HepG2 (cell line): ENCODE measurements around the gene BCAS3. TPM values are rescaled to one million over a fixed set of nuclear protein-coding genes. Genes with fewer than 3 reads are reported as not detected.
A peak's percentile ranks its signal among the peaks of the same experiment; 100 is the strongest.

Source experiments
- HOXD1 ChIP-seq: sonication (generic); formaldehyde crosslinking; IDR thresholded peaks from 2 replicates; pipeline ENCODE4 v1.5.0; 2020; ENCODE audit warnings: missing genetic modification reagents
- KIAA2018 ChIP-seq: sonication (generic); formaldehyde crosslinking; IDR thresholded peaks from 2 replicates; pipeline ENCODE4 v1.5.0; 2020; ENCODE audit warnings: mild to moderate bottlenecking, missing genetic modification reagents, borderline replicate concordance
- NCOR1 ChIP-seq: fragments of 200-600 bp; sonication (generic); IDR thresholded peaks from 2 replicates; pipeline ENCODE4 v1.7.0; 2017; ENCODE audit warnings: antibody characterized with exemption, low read length, borderline replicate concordance
- RBFOX2 ChIP-seq: fragments of 200-400 bp; formaldehyde crosslinking; IDR thresholded peaks from 2 replicates; pipeline ENCODE4 v1.6.1; 2017; ENCODE audit warnings: low read depth, mild to moderate bottlenecking, low read length
- ZBTB42 ChIP-seq: sonication (generic); formaldehyde crosslinking; IDR thresholded peaks from 2 replicates; pipeline ENCODE4 v1.5.0; 2020; ENCODE audit warnings: mild to moderate bottlenecking, missing genetic modification reagents
- ZNF34 ChIP-seq: sonication (generic); formaldehyde crosslinking; IDR thresholded peaks from 2 replicates; pipeline ENCODE4 v1.4.0; 2020; ENCODE audit warnings: mild to moderate bottlenecking, missing genetic modification reagents, borderline replicate concordance
- ZNF652 ChIP-seq: IDR thresholded peaks from 2 replicates; pipeline ENCODE4 v1.6.1; 2016; ENCODE audit warnings: low read depth, borderline replicate concordance
- ZNF703 ChIP-seq: sonication (generic); formaldehyde crosslinking; IDR thresholded peaks from 2 replicates; pipeline ENCODE4 v1.5.1; 2020; ENCODE audit warnings: missing genetic modification reagents, mild to moderate bottlenecking, moderate library complexity, borderline replicate concordance
- polyA plus RNA-seq, 8 experiments: library from polyadenylated mRNA; depleted of rRNA in 3 of 8; stranded (reverse) in 7 of 8; unstranded in 1 of 8; fragments of >200 nt; fragmentation: Illumina TruSeq in 4 of 8; extraction: Trizol in 4 of 8; gene quantifications; 2 replicates each; pipeline versions ENCODE4 v1.2.1 to v1.2.3, GENCODE V29; 2011 to 2016; ENCODE audit warnings: low read depth in 4 of 8, missing spikeins in 1 of 8, mixed read lengths in 1 of 8; ENCODE audit not compliant: insufficient read depth in 1 of 8
- total RNA-seq, 5 experiments: library from RNA; depleted of rRNA; stranded (reverse); fragments of >200 nt; fragmentation: Illumina TruSeq; extraction: Trizol; gene quantifications; 2 replicates each; pipeline ENCODE4 v1.2.3, GENCODE V29; 2016; ENCODE audit warnings: low read depth in 1 of 5
- TF ChIP-seq, protein P1 (sequence below): IDR thresholded peaks from 2 replicates; pipeline ENCODE4 v1.6.1; 2016; ENCODE audit warnings: missing biosample characterization, missing genetic modification reagents, low read depth
- TF ChIP-seq, protein P2 (sequence below): sonication (generic); formaldehyde crosslinking; IDR thresholded peaks from 2 replicates; pipeline ENCODE4 v1.4.0; 2020; ENCODE audit warnings: missing genetic modification reagents

Gene BCAS3
- total and polyA plus RNA-seq, 2 of the 13 experiments (the other 11 are each of a cell fraction or from before 2014, with no cell fraction given): 10.7 to 11.2 TPM

DNA sequence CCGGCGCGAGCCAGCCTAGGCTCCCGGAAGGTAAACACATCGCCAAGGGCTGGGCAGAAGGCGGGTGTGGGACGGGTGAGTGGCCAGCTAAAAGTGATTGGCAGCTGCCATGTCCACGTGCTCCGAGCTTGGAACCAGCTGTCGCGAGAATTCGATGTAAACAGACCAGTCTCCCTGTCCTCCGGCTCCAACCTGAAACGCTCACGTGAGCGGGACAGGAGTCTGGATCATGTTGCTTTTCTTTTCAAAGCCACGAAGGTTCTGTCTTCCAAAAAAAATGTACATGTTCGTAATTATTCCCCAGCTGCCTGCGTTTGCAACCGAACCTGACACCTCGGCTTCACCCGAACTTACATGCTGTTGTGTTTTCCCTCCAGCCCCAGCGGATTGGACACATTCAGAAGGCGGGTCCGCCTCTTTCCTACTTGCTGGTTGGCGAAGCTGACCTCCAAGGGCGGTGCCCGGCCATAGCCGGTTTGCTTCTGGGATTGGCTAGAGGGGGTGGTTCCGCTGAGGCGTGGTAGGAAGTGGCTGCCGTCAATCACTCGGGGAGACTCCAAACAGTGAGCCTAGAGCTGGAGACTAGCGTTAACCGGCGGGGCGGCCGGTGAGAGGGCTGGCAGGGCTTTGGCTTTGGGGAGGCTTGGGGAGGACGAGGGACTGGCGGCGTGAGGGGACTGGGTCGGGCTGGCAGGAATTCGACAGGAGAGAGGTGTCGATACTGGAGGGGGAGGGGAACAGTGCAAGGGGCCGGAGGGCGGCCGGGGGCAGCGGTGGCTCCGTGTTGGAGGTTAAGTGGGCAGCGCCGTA lies at the start of gene BCAS3 (continued):
- TF ChIP-seq KIAA2018: peak; percentile 79; the same call in 1 of the 2 replicates
- no peak for TF ChIP-seq ZBTB42
- peak; percentile 68 for TF ChIP-seq RBFOX2
- no peak for TF ChIP-seq ZNF652 (CRISPR knock-in tag)
- TF ChIP-seq HOXD1 (CRISPR knock-in tag): peak; percentile 74; the same call in 1 of the 2 replicates
- TF ChIP-seq ZNF34 (CRISPR knock-in tag): peak; percentile 84; the same call in 1 of the 2 replicates
- TF ChIP-seq NCOR1: peak; percentile 76; the same call in 1 of the 2 replicates
- TF ChIP-seq, protein P1, sequence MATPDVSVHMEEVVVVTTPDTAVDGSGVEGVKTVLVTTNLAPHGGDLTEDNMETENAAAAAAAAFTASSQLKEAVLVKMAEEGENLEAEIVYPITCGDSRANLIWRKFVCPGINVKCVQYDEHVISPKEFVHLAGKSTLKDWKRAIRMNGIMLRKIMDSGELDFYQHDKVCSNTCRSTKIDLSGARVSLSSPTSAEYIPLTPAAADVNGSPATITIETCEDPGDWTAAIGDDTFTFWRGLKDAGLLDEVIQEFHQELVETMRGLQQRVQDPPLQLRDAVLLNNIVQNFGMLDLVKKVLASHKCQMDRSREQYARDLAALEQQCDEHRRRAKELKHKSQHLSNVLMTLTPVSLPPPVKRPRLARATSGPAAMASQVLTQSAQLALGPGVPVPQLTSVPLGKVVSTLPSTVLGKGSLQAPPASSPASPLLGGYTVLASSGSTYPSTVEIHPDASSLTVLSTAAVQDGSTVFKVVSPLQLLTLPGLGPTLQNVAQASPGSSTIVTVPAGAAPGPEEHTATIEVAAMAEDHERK (CRISPR knock-in tag): no peak
- TF ChIP-seq ZNF703: no peak
- TF ChIP-seq, protein P2, sequence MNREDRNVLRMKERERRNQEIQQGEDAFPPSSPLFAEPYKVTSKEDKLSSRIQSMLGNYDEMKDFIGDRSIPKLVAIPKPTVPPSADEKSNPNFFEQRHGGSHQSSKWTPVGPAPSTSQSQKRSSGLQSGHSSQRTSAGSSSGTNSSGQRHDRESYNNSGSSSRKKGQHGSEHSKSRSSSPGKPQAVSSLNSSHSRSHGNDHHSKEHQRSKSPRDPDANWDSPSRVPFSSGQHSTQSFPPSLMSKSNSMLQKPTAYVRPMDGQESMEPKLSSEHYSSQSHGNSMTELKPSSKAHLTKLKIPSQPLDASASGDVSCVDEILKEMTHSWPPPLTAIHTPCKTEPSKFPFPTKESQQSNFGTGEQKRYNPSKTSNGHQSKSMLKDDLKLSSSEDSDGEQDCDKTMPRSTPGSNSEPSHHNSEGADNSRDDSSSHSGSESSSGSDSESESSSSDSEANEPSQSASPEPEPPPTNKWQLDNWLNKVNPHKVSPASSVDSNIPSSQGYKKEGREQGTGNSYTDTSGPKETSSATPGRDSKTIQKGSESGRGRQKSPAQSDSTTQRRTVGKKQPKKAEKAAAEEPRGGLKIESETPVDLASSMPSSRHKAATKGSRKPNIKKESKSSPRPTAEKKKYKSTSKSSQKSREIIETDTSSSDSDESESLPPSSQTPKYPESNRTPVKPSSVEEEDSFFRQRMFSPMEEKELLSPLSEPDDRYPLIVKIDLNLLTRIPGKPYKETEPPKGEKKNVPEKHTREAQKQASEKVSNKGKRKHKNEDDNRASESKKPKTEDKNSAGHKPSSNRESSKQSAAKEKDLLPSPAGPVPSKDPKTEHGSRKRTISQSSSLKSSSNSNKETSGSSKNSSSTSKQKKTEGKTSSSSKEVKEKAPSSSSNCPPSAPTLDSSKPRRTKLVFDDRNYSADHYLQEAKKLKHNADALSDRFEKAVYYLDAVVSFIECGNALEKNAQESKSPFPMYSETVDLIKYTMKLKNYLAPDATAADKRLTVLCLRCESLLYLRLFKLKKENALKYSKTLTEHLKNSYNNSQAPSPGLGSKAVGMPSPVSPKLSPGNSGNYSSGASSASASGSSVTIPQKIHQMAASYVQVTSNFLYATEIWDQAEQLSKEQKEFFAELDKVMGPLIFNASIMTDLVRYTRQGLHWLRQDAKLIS (CRISPR knock-in tag): no peak
